Breast epithelium (tissue), 4 donors: ENCODE measurements around the gene ZNF618. TPM values are rescaled to one million over a fixed set of nuclear protein-coding genes. Genes with fewer than 3 reads are reported as not detected.
A peak's percentile ranks its signal among the peaks of the same experiment; 100 is the strongest.

Source experiments
- DNase-seq, 2 donors: peaks; one replicate each; pipeline ENCODE4 v3.0.0-alpha.2; 2019; ENCODE audit warnings: low spot score in 2 of 2
- H3K27ac ChIP-seq, 2 donors: fragments of 200-600 bp; sonication (generic) in 1 of 2; one replicate each; pipeline ENCODE4 v1.5.1; 2016 to 2019; ENCODE audit warnings: mild to moderate bottlenecking in 1 of 2
- H3K27me3 ChIP-seq, 2 donors: fragments of 200-600 bp; sonication (generic) in 1 of 2; one replicate each; pipeline versions ENCODE4 v1.5.1 to v1.6.0; 2017 to 2019; ENCODE audit warnings: control low read depth in 1 of 2, mild to moderate bottlenecking in 1 of 2
- H3K36me3 ChIP-seq: fragments of 200-600 bp; one replicate; pipeline ENCODE4 v1.5.1; 2019
- H3K4me1 ChIP-seq, 2 donors: fragments of 200-600 bp; sonication (generic); one replicate each; pipeline ENCODE4 v1.5.1; 2016 to 2019; ENCODE audit warnings: control low read depth in 1 of 2
- H3K4me3 ChIP-seq, 3 donors: fragments of 200-600 bp; sonication (generic); 1 replicate in 2 of 3; 2 replicates in 1 of 3; pipeline ENCODE4 v1.5.1; 2016 to 2019; ENCODE audit warnings: mild to moderate bottlenecking in 3 of 3, moderate library complexity in 2 of 3
- H3K9me3 ChIP-seq, 2 donors: fragments of 200-600 bp; sonication (generic) in 1 of 2; one replicate each; pipeline ENCODE4 v1.5.1; 2016 to 2019; ENCODE audit warnings: control low read depth in 1 of 2
- CTCF ChIP-seq, 3 donors: fragments of 450-650 bp; IDR thresholded peaks; one replicate each; pipeline ENCODE4 v1.5.1; 2016 to 2017; ENCODE audit warnings: antibody characterized with exemption in 3 of 3, mild to moderate bottlenecking in 3 of 3, moderate library complexity in 3 of 3
- POLR2A ChIP-seq: fragments of 450-650 bp; IDR thresholded peaks from one replicate; pipeline ENCODE4 v1.6.1; 2016; ENCODE audit warnings: antibody characterized with exemption, mild to moderate bottlenecking, moderate library complexity
- POLR2AphosphoS5 ChIP-seq, 3 donors: sonication (generic); formaldehyde crosslinking; IDR thresholded peaks; one replicate each; pipeline ENCODE4 v1.6.1; 2017; ENCODE audit warnings: antibody characterized with exemption in 3 of 3
- intact Hi-C: fragments of 100-400 bp; cut with DNase I; formaldehyde crosslinking; loops from one replicate; pipeline ENCODE4 v1.15.1; 2023; ENCODE audit warnings: low total_unique reads
- total RNA-seq, 3 donors: library from RNA; depleted of rRNA; stranded (reverse); fragments of >200 nt; gene quantifications; one replicate each; pipeline ENCODE4 v1.1.0, GENCODE V29; 2016

The ZNF618 gene
- total RNA-seq, 3 donors from 2014 or later: 4.6 to 11.8 (median 10.4) TPM

DNA sequence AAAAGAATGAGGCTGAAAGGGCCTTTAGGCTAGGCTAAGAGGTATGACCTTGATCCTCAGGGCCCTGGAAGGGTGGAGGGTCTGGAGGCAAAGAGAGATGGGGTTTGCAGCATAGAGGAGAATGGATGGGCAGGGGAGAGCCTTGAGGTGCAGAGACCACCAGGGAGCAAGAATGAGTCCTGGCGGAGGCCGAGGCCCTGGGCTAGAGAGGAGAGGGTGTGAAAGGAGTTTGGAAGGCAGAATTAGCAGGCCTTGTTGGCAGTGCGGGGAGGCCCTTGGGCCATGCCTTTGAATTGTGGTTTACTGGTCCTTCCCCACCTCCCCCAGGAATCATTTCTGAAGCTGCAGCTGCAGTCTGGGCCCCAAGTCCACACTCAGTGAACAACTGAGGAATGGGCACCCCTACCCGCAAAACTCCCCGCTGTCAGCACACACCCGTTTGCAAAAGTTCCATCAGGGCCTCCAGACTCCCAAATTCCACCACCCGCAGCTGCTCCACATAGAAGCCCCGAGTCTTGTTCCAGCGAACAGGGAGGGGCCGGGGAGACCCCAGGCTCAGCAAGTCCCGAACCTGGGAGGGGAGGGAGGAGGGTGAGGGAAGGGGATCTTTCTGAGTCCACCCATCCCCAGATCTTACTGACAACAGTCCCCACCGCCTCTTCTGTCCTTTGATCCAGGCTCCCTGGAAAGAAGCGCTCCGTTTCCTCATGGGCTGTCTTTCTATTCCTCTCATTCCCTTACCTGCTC, 220.9 kb downstream of the ZNF618 start:
- Histone ChIP-seq H3K4me3 (peak overlapping the region in 2 of 3 donors; percentile 61 to 68), H3K9me3 (peaks cover 0 to 3% of the 10 kb centered on the region in 2 donors), H3K36me3 (no peaks in the 10 kb centered on the region), H3K4me1 (no peaks in the 10 kb centered on the region), H3K27me3 (no peaks in the 10 kb centered on the region), H3K27ac (no peak overlapping the region)
- intact Hi-C loops: no loop called here
- DNase-seq: no peak
- TF ChIP-seq POLR2AphosphoS5 (IDR thresholded peaks at IDR 0.05) (no peak), CTCF (IDR thresholded peaks at IDR 0.05) (no peak), POLR2A (no peak)

GRCh38 chr9:114097613-114098020, 221.5 kb downstream of the ZNF618 start:
- intact Hi-C loops: no loop called here
- H3K36me3 ChIP-seq: no peaks in the 10 kb centered on the region
- no peak overlapping the region for H3K27ac ChIP-seq
- no peaks in the 10 kb centered on the region for H3K27me3 ChIP-seq
- no peaks in the 10 kb centered on the region for H3K4me1 ChIP-seq
- H3K9me3 ChIP-seq: peaks cover 0 to 4% of the 10 kb centered on the region in 2 donors
- DNase-seq: no peak
- peak overlapping the region; percentile 20 to 68 (median 61) for H3K4me3 ChIP-seq
- TF ChIP-seq CTCF (IDR thresholded peaks at IDR 0.05): no peak
- TF ChIP-seq POLR2AphosphoS5 (IDR thresholded peaks at IDR 0.05): no peak
- no peak for TF ChIP-seq POLR2A

DNA sequence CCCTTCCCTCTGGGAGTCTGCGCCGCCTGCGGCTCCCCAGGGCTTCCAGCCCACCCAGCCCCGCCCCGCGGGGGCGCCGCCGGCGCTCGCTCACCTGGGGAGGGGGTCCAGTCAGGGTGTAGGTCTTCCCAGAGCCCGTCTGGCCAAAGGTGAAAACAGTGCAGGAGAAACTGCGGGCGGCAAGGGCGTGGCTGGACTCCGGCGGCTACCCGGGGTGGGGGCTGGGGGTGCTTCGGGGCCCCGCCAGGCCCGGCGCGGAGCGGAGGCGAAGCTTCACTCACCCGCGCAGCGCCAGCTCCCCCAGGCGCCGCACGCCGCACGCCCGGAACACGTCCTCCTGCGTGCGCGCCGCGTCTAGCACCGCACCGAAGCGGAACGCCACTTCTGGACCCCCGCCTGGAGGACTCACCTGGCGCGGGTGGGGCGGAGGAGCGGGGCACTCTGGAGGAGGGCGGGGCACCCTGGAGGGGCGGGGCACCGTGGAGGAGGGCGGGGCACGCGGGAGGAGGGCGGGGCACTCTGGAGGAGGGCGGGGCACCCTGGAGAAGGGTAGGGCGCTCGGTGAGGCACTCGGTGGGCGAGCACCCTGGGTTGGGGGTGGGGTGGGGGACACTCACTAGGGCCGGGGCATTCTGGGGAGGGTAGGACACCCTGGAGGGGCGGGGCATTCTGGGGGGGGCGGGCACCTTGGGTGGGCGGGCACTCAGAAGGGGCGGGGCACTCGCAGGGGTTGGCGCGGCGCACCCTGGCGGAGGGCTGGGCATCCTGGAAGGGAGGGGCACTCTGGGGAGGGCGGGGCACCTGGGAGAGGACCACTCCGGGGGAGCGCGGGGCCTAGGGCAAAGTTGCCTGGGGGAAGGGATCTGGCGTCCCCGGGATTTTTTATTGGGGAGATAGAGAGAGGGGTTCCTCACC, 222.2 kb downstream of the ZNF618 start:
- H3K9me3 ChIP-seq: peaks cover 0 to 4% of the 10 kb centered on the region in 2 donors
- TF ChIP-seq POLR2AphosphoS5 (IDR thresholded peaks at IDR 0.05) (no peak), CTCF (IDR thresholded peaks at IDR 0.05) (no peak), POLR2A (no peak)
- DNase-seq: peak in 1 of 2 donors; percentile 82
- H3K27ac ChIP-seq: peak overlapping the region; percentile 0 to 79
- H3K4me1 ChIP-seq: no peaks in the 10 kb centered on the region
- intact Hi-C loops: no loop called here
- no peaks in the 10 kb centered on the region for H3K27me3 ChIP-seq
- no peaks in the 10 kb centered on the region for H3K36me3 ChIP-seq
- H3K4me3 ChIP-seq: peak overlapping the region; percentile 20 to 68 (median 61)

- peak in 1 of 2 donors; percentile 87 for DNase-seq
- Histone ChIP-seq H3K4me3 (peak within 1 kb of the TSS; percentile 20 to 68 (median 61)), H3K27ac (peak within 1 kb of the TSS; percentile 0 to 79), H3K4me1 (no peaks in the 10 kb centered on the region), H3K27me3 (no peaks in the 10 kb centered on the region), H3K9me3 (peaks cover 0 to 4% of the 10 kb centered on the region in 2 donors), H3K36me3 (no peaks in the 10 kb centered on the region)
- no peak for TF ChIP-seq POLR2A
- no peak for TF ChIP-seq CTCF (IDR thresholded peaks at IDR 0.05)
- no peak for TF ChIP-seq POLR2AphosphoS5 (IDR thresholded peaks at IDR 0.05)
- intact Hi-C loops: no loop called here
Measured at GRCh38 chr9:114098936-114099668, 223.0 kb downstream of the ZNF618 start, which contains the start of gene KIF12. Gene KIF12, minus strand, starts transcription at chr9:114099292. Its CDS starts 16 bp downstream, at chr9:114099276.
